H9 (cell line): ENCODE results near the gene BEST2. TPM values are rescaled to one million over a fixed set of nuclear protein-coding genes. Genes with fewer than 3 reads are reported as not detected.

ENCODE experiments used
- DNase-seq: peaks from one replicate; pipeline ENCODE4 v3.0.0-alpha.2; 2017
- H2AFZ ChIP-seq: one replicate; pipeline ENCODE4 v1.6.1; 2013; ENCODE audit warnings: mild to moderate bottlenecking, low read length, control low read depth, moderate library complexity
- H2AK5ac ChIP-seq: 2 replicates; pipeline ENCODE4 v1.6.1; 2013; ENCODE audit warnings: low read length, control low read depth, mixed read lengths; ENCODE audit not compliant: insufficient read length
- H2BK120ac ChIP-seq: one replicate; pipeline ENCODE4 v1.6.1; 2013; ENCODE audit warnings: low read depth, mild to moderate bottlenecking, low read length, control low read depth, inconsistent platforms; ENCODE audit not compliant: poor library complexity, severe bottlenecking
- H2BK12ac ChIP-seq: 2 replicates; pipeline ENCODE4 v1.6.1; 2013; ENCODE audit warnings: low read length, control low read depth, mixed read lengths, low read depth; ENCODE audit not compliant: insufficient read length
- H2BK15ac ChIP-seq: 2 replicates; pipeline ENCODE4 v1.6.1; 2013; ENCODE audit warnings: low read depth, low read length, control low read depth
- H2BK20ac ChIP-seq: one replicate; pipeline ENCODE4 v1.6.1; 2013; ENCODE audit warnings: low read depth, mild to moderate bottlenecking, low read length, control low read depth, inconsistent platforms; ENCODE audit not compliant: poor library complexity, severe bottlenecking
- H2BK5ac ChIP-seq: 2 replicates; pipeline ENCODE4 v1.6.1; 2013; ENCODE audit warnings: low read length, control low read depth, mixed read lengths; ENCODE audit not compliant: insufficient read length
- H3K14ac ChIP-seq: 2 replicates; pipeline ENCODE4 v1.6.1; 2013; ENCODE audit warnings: low read length, control low read depth; ENCODE audit not compliant: insufficient read depth
- H3K18ac ChIP-seq: 2 replicates; pipeline ENCODE4 v1.6.1; 2013; ENCODE audit warnings: low read depth, mild to moderate bottlenecking, mixed read lengths, low read length, control low read depth; ENCODE audit not compliant: insufficient read length
- H3K23ac ChIP-seq: 2 replicates; pipeline ENCODE4 v1.6.1; 2013; ENCODE audit warnings: low read length, control low read depth, mixed read lengths, low read depth; ENCODE audit not compliant: insufficient read length
- H3K23me2 ChIP-seq: 2 replicates; pipeline ENCODE4 v1.6.1; 2013; ENCODE audit warnings: low read depth, mild to moderate bottlenecking, mixed read lengths, low read length, control low read depth; ENCODE audit not compliant: insufficient read length, poor library complexity, severe bottlenecking
- H3K27ac ChIP-seq: 2 replicates; pipeline ENCODE4 v1.5.1; 2013; ENCODE audit warnings: low read length, control low read depth, mixed read lengths, low read depth; ENCODE audit not compliant: insufficient read length
- H3K27me3 ChIP-seq: 2 replicates; pipeline ENCODE4 v1.6.1; 2013; ENCODE audit warnings: low read length, control low read depth, inconsistent platforms; ENCODE audit not compliant: insufficient read depth
- H3K4ac ChIP-seq: 2 replicates; pipeline ENCODE4 v1.6.1; 2013; ENCODE audit warnings: low read depth, mild to moderate bottlenecking, control low read depth, inconsistent platforms, low read length, moderate library complexity
- H3K4me1 ChIP-seq: 2 replicates; pipeline ENCODE4 v1.6.1; 2013; ENCODE audit warnings: low read length, control low read depth, inconsistent platforms; ENCODE audit not compliant: insufficient read depth
- H3K4me2 ChIP-seq: 2 replicates; pipeline ENCODE4 v1.6.1; 2013; ENCODE audit warnings: low read length, control low read depth, mixed read lengths; ENCODE audit not compliant: insufficient read length, insufficient read depth
- H3K56ac ChIP-seq: 2 replicates; pipeline ENCODE4 v1.6.1; 2013; ENCODE audit warnings: low read depth, mild to moderate bottlenecking, mixed read lengths, low read length, control low read depth; ENCODE audit not compliant: insufficient read length
- H3K79me1 ChIP-seq: 2 replicates; pipeline ENCODE4 v1.6.1; 2013; ENCODE audit warnings: low read depth, mild to moderate bottlenecking, moderate library complexity, low read length, control low read depth, inconsistent platforms; ENCODE audit not compliant: insufficient read depth, poor library complexity, severe bottlenecking
- H3K79me2 ChIP-seq: 2 replicates; pipeline ENCODE4 v1.6.1; 2013; ENCODE audit warnings: low read length, control low read depth, inconsistent platforms; ENCODE audit not compliant: insufficient read depth
- H3K9ac ChIP-seq: 2 replicates; pipeline ENCODE4 v1.6.1; 2013; ENCODE audit warnings: low read length, control low read depth, mixed read lengths; ENCODE audit not compliant: insufficient read length; ENCODE audit errors: extremely low read depth
- H3K9me3 ChIP-seq: one replicate; pipeline ENCODE4 v1.6.1; 2013; ENCODE audit warnings: low read depth, low read length, inconsistent platforms; ENCODE audit not compliant: control insufficient read depth
- H3T11ph ChIP-seq: one replicate; pipeline ENCODE4 v1.6.1; 2013; ENCODE audit warnings: mild to moderate bottlenecking, low read length, control low read depth, inconsistent platforms
- H4K20me1 ChIP-seq: one replicate; pipeline ENCODE4 v1.6.1; 2013; ENCODE audit not compliant: control insufficient read depth, insufficient read length, insufficient read depth
- H4K5ac ChIP-seq: 2 replicates; pipeline ENCODE4 v1.6.1; 2013; ENCODE audit warnings: low read depth, mild to moderate bottlenecking, mixed read lengths, low read length, control low read depth; ENCODE audit not compliant: insufficient read length
- H4K8ac ChIP-seq: replicated peaks from 2 replicates; pipeline ENCODE4 v1.6.1; 2013; ENCODE audit warnings: low read length, control low read depth, mixed read lengths, low read depth; ENCODE audit not compliant: insufficient read length
- H4K91ac ChIP-seq: 2 replicates; pipeline ENCODE4 v1.6.1; 2013; ENCODE audit warnings: low read depth, mild to moderate bottlenecking, moderate library complexity, mixed read lengths, low read length, control low read depth; ENCODE audit not compliant: insufficient read length
- H3K27ac Mint-ChIP-seq, 3 experiments: 2 replicates in 2 of 3; 3 replicates in 1 of 3; pipeline ENCODE4 v1.8.0; 2020 to 2021; ENCODE audit warnings: mixed read lengths in 3 of 3, mild to moderate bottlenecking in 1 of 3, moderate library complexity in 1 of 3
- H3K27me3 Mint-ChIP-seq: 2 replicates; pipeline ENCODE4 v1.8.0; 2021; ENCODE audit warnings: low read depth, mild to moderate bottlenecking, moderate library complexity, mixed read lengths
- H3K36me3 Mint-ChIP-seq, 3 experiments: 2 replicates in 2 of 3; 3 replicates in 1 of 3; pipeline ENCODE4 v1.8.0; 2020 to 2021; ENCODE audit warnings: low read depth in 3 of 3, mixed read lengths in 3 of 3; ENCODE audit not compliant: insufficient read depth in 1 of 3
- H3K4me1 Mint-ChIP-seq, 2 experiments: 2 replicates each; pipeline ENCODE4 v1.8.0; 2020; ENCODE audit warnings: mixed read lengths in 2 of 2
- H3K4me3 Mint-ChIP-seq, 2 experiments: 2 replicates in 1 of 2; 3 replicates in 1 of 2; pipeline ENCODE4 v1.8.0; 2020 to 2021; ENCODE audit warnings: mild to moderate bottlenecking in 2 of 2, mixed read lengths in 2 of 2, moderate library complexity in 1 of 2
- H3K9me3 Mint-ChIP-seq, 2 experiments: 2 replicates in 1 of 2; 3 replicates in 1 of 2; pipeline ENCODE4 v1.8.0; 2020; ENCODE audit warnings: mild to moderate bottlenecking in 2 of 2, mixed read lengths in 2 of 2, moderate library complexity in 1 of 2
- WGBS: extraction: QIAGEN DNeasy Blood & Tissue Kit; methylation state at CpG from one replicate; pipeline ENCODE4 v1.1.7; 2013; ENCODE audit warnings: missing lambda C conversion rate, low lambda C conversion rate, mixed read lengths; ENCODE audit not compliant: insufficient read length; ENCODE audit errors: extremely low coverage; 5-methylcytosine and 5-hydroxymethylcytosine counted together
- total RNA-seq: library from RNA; stranded (reverse); gene quantifications from 2 replicates; pipeline ENCODE4 v1.2.1, GENCODE V29; 2021
- TF ChIP-seq, protein P1 (sequence below): fragments of 200-600 bp; sonication (generic); conservative IDR thresholded peaks from 3 replicates; pipeline ENCODE4 v1.8.0; 2021; ENCODE audit warnings: antibody characterized with exemption, mild to moderate bottlenecking

The BEST2 gene
- total RNA-seq, 1 experiment from 2014 or later, result 1.6 TPM

GRCh38 chr19:12770922-12771321 lies 19.3 kb downstream of the BEST2 start:
- peaks cover 18 to 26% of the 10 kb centered on the region in 2 experiments for H3K4me1 Mint-ChIP-seq
- no peak overlapping the region for H2BK20ac ChIP-seq
- H3K27me3 Mint-ChIP-seq, result no peaks in the 10 kb centered on the region
- TF ChIP-seq, protein P1, sequence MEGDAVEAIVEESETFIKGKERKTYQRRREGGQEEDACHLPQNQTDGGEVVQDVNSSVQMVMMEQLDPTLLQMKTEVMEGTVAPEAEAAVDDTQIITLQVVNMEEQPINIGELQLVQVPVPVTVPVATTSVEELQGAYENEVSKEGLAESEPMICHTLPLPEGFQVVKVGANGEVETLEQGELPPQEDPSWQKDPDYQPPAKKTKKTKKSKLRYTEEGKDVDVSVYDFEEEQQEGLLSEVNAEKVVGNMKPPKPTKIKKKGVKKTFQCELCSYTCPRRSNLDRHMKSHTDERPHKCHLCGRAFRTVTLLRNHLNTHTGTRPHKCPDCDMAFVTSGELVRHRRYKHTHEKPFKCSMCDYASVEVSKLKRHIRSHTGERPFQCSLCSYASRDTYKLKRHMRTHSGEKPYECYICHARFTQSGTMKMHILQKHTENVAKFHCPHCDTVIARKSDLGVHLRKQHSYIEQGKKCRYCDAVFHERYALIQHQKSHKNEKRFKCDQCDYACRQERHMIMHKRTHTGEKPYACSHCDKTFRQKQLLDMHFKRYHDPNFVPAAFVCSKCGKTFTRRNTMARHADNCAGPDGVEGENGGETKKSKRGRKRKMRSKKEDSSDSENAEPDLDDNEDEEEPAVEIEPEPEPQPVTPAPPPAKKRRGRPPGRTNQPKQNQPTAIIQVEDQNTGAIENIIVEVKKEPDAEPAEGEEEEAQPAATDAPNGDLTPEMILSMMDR, result no peak
- no peak for DNase-seq
- no CpG with 5 or more reads among the region's 13 CpGs for WGBS
- H2BK15ac ChIP-seq, result no peak overlapping the region
- H3K4me3 Mint-ChIP-seq, result no peak overlapping the region
- H4K8ac ChIP-seq, result no peak overlapping the region
- H3K79me1 ChIP-seq, result no peaks in the 10 kb centered on the region
- H3K18ac ChIP-seq, result no peak overlapping the region
- H3K4me2 ChIP-seq, result no peak overlapping the region
- H3K4me1 ChIP-seq, result no peaks in the 10 kb centered on the region; the same call in 1 of the 2 replicates
- no peak overlapping the region for H3K27ac ChIP-seq
- peaks cover 24 to 43% (median 41%) of the 10 kb centered on the region in 3 experiments for H3K36me3 Mint-ChIP-seq
- H3T11ph ChIP-seq, result no peak overlapping the region
- no peak overlapping the region; a peak in 1 of 7 replicates for H3K27ac Mint-ChIP-seq
- no peak overlapping the region for H2AFZ ChIP-seq
- no peak overlapping the region for H3K56ac ChIP-seq
- H2BK5ac ChIP-seq, result no peak overlapping the region
- no peak overlapping the region for H3K23ac ChIP-seq
- H3K9me3 Mint-ChIP-seq, result no peaks in the 10 kb centered on the region
- no peak overlapping the region for H3K9ac ChIP-seq
- no peak overlapping the region for H3K14ac ChIP-seq
- no peak overlapping the region for H2BK120ac ChIP-seq
- peaks cover 3% of the 10 kb centered on the region for H3K23me2 ChIP-seq
- H3K79me2 ChIP-seq, result no peaks in the 10 kb centered on the region
- H4K20me1 ChIP-seq, result no peaks in the 10 kb centered on the region
- H2AK5ac ChIP-seq, result no peak overlapping the region
- H3K27me3 ChIP-seq, result no peaks in the 10 kb centered on the region
- H3K4ac ChIP-seq, result no peak overlapping the region
- no peaks in the 10 kb centered on the region for H3K9me3 ChIP-seq
- H4K5ac ChIP-seq, result no peak overlapping the region
- no peak overlapping the region for H2BK12ac ChIP-seq
- H4K91ac ChIP-seq, result no peak overlapping the region
